ACHN (cell line): Measurements from ENCODE around the gene CCDC124.

Experiments used
- DNase-seq: peaks from one replicate; pipeline ENCODE4 v3.0.0-alpha.2; 2015
- in situ Hi-C: cut with HindIII; loops from 2 replicates; pipeline ENCODE4 v1.10.0; 2017; ENCODE audit warnings: low sequenced_read_pairs, low pct_ligation_motif_present, low pct_unique_long_range_greater_than_20kb

The CCDC124 gene

DNA sequence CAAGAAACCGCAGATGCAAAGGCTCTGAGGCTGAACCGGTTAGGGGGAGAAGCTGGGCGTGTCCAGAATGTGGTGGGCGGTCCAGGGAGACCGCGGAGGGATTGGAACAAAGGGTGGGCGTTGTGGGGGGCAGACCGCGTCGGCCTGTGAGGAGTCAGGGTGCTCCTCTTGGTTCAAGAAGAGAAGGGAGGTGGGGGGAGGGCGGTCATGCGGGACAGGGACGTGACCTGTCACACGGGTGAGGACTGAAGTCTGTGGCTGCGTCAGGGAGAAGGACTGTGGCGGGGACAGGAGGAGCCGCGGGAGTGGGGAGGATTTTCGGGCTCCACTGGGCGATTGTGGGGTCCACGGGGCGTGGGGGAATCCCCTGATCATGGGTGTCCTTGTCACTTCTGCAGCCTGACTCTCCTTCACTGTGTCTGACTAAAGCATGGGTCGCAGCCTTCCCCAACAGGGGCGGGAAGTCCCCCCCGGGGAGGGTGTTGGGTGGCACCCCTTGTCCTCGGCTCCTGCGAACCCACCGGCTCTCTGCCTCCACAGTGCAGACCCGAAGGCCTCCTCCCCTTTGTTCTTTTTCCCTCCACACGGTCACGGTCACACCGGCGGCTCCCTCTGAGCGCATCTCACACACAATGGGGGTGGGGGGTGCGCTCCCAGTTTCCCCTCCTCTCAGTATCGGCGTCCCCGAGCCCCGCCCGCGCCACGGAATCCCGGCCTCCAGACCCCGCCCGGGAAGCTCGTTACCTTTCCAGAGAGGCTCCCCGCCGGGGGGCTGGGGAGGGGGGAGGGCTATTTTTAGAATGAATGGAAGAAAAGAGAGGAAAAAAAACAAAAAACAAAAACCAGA is 17.7 kb downstream of the CCDC124 start:
- no peak for DNase-seq
- in situ Hi-C loops = no loop called here

GRCh38 chr19:17951157-17951989 is 18.6 kb downstream of the CCDC124 start:
- in situ Hi-C loops = no loop called here
- no peak for DNase-seq

DNA sequence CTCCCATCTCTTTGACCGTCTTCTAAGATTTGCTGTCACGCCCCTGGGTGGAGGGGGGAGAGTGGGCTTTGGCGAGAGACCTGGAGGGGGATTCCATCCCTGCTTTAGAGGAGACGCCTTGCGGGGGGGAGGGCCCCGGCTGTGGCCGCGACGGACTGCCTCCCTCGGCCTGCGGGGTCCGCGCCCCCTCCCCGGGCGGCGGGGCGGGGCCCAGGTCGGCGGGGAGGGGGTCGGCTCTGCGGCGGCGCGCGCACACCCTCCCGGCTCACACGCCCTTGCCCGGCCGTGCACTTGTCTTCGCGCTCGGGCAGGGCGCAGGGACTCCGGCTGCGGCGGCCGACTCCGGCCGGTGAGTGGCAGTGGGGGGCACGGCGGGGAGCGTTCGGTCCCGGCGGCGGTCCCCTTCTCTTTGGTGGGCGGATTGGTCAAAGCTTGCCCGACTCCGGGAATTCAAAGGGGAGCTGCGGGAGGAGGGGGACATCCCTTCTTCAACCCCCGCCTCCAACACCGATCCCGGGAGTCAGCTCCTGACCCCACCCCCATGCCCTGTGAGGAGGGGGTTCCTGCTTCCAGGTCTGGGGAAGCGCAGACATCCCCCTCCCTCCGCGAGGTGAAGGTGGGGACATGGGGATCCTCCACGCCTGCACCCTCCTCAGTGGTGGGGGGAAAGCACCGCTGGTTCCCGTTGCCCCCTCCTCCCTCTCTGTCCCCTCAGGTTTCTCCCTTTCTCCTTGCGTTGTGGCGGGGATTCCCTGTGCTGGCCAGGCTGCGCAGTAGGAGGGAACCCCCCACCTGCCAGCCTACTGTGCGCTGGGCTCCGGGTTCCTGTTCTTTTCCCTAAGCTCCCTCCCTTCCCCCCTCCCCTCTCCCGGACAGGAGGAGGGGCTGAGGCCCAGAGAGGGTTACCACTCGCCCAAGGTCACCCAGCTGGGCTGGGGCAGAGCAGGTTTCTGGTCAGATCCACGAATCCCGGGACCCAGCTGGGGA is 19.5 kb downstream of the CCDC124 start:
- no peak for DNase-seq
- in situ Hi-C loops = no loop called here

DNA sequence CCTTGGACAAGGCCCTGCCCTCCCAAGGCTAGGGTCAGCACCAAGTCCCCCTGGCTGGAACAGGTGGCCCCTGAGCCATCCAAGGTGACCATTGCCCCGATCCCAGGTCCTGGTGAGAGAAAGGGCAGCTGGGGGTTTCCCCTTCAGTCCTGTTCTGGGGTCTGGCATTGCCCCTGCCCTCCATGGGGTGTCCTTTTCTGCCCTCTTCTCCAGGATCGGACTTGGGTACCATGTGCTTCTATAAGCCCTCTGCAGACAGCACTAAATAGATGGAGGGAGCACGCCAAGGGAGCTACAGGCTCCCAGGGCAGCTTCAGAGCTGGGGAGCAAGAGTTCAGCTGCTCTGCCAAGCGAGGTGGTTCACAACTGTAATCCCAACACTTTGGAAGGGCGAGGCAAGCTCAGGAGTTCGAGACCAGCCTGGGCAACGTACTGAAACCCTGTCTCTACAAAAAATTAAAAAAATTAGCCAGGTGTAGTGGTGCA is 20.5 kb downstream of the CCDC124 start:
- in situ Hi-C loops = no loop called here
- no peak for DNase-seq

GRCh38 chr19:17953869-17954268 is 21.1 kb downstream of the CCDC124 start:
- DNase-seq = no peak
- in situ Hi-C loops = no loop called here

DNA sequence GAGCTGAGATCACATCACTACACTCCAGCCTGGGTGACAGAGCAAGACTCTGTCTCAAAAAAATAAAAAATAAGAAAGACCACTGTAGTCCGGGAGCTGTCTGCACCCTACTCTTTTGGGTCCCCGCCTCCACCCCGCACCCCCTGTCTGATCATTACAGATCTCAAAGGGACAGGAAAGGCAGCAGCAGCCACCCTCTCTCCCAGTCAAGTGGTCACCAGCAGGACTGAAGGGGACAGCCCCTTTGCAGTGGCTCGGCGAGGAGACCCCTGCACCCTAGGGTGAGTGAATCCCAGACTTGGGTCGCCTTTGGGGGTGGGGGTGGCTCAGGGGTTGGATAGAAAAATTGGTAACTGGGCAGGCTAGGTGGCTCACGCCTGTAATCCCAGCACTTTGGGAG is 21.6 kb downstream of the CCDC124 start:
- no peak for DNase-seq
- in situ Hi-C loops = no loop called here

- no peak for DNase-seq
- in situ Hi-C loops = no loop called here
Observed at GRCh38 chr19:17957149-17957849, 24.5 kb downstream of the CCDC124 start.

GRCh38 chr19:17957885-17958284 is 25.1 kb downstream of the CCDC124 start:
- no peak for DNase-seq
- in situ Hi-C loops = no loop called here

- DNase-seq = no peak
- in situ Hi-C loops = no loop called here
Observed at GRCh38 chr19:17963936-17964691, 31.3 kb downstream of the CCDC124 start.

GRCh38 chr19:17965370-17966128 is 32.7 kb downstream of the CCDC124 start:
- in situ Hi-C loops = no loop called here
- no peak for DNase-seq

- no peak for DNase-seq
- in situ Hi-C loops = no loop called here
Observed at GRCh38 chr19:17966129-17966483, 33.3 kb downstream of the CCDC124 start.

- no peak for DNase-seq
- in situ Hi-C loops = no loop called here
Observed at GRCh38 chr19:17966550-17967256, 33.9 kb downstream of the CCDC124 start, which contains the start of gene KCNN1. Gene KCNN1, plus strand, starts transcription at chr19:17967107. Its CDS starts 6,782 bp downstream, at chr19:17973889.

DNA sequence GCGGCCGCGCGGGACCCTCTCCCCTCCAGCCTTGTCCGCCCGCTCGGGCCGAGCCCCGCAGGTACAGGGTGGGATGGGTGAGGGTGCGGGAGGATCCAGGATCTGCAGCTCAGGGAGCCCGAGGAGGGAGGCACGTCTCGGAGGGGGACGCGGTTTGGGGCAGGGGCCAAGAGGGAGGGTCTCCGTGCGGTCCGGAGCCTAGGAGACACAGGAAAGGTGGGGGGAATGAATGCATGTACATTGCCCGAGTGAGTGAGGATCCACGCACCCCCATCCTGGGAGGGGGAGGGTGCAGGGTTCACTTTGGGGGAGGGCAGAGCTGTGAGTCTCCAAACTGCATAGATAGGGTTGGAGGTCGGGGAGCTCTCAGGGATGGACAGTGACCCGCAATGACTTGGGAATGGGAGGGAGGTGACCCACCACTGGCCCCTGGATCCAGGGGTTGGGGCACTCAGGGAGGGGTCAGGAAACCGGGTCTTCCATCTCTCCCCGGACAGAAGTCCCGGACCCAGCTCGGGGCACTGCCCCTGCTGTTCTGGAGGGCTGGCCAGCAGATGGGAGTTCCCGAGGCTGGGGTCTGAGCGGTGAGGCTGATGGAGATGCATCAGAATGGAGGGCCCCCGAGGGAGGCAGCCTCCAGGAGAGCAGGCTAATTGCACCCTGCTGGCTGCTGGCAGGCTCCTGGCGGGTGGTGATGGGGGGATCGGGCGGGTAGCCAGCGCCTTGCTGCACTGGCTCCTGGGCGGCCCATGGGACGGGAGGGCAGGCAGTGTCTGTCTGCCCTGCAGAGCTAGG is 34.6 kb downstream of the CCDC124 start:
- in situ Hi-C loops = no loop called here
- DNase-seq = no peak

DNA sequence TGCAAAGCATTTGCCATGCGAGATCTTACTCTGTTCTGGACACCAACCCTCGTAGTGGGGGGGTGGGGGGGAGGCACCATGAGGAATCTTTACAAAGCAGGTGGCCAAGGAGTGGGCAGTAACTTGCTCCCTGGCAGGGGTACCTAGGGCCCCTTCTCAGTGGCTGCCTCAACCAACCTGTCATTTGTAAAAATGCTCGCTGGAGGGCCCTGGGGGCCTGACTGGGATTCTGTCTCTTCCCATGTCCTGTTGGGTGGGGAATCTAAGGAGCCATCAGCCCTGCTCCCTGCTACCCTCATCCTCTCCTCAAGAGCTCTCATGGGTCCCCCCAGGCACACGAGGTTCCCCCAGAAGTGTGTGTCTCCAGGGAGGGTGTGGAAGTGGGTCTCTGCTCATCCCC is 35.5 kb downstream of the CCDC124 start:
- no peak for DNase-seq
- in situ Hi-C loops = no loop called here

DNA sequence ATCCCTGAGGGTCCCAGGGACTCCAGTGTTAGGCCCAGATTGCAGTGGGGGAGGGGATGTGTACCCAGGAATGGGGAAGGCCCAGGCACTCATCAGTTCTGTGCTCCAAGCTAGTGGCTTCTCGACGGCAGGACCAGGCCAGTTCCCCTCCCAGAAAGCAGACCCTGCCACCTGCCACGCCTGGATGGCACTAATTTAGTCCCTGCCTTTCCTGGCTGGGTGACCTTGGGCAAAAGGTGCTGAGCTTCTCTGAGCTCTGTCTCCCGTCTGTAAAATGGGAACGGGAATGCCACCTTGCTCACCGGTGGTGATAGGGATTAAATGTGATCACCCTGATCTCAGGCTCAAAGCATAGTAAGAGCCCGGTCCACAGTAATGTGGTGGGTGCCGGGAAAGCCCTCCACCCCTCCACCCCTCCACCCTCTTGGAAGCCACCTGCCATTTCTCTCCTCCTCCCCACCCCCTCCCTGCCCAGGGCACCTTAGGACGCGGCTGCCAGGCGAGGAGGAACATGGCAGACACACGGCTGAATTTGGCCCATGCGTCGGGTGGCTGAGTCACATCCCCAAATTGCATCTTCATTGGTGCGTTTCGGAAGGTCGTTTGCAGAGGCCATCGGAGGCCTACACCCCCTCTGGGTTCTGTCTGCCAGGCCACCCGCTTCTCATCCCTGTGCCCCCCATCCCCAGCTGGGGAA is 36.4 kb downstream of the CCDC124 start:
- in situ Hi-C loops = no loop called here

More for the DNA sequence above, 36.4 kb downstream of the CCDC124 start:
- DNase-seq = no peak
